ENCODE results near the gene AGMO.
"Not testable (repeated sequence)": the region's sequence is repeated elsewhere in the genome, so short reads cannot be mapped to it uniquely, and the experiment has no call there.

AGMO gene

DNA sequence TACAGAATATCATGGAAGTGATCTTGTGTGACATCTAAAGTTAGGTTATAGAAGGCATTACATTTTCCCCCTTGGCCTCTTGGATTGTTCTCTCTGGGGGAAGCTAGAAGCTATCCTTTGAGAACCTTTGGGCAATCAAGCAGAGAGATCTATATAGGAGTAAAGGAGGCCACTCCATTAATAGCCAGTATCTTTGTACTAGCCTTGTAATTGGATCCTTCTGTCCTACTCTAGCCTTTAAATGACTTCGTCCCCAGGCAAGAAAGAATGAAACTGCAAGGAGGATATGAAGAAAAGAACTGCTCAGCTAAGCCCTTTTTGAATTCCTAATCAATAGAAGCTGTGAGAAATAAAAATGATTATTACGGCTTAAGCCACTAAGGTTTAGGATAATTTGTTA lies 230.9 kb downstream of the AGMO start:
- DNase-seq (ENCODE audit: low read depth in 4 of 4, low spot score in 1 of 4), result no peak

DNA sequence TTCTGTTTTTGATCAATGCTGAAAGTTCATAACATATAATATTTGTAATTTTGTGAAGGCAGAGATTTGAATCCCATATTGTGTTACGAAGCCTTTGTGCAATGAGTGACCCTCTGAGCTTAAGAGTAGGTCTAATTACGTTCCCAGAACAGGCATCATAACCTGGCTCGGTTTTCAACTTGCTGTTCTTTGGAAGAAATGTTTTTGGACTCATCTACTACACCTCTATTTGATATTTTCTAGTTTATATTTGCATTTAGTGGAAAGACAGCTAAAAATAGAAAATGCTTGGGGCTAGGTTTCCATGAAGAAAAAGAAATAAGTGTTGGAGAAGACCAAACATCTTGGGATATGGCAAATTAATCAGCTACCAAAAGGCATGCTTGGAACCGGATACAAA lies 234.8 kb downstream of the AGMO start:
- DNase-seq (ENCODE audit: low read depth in 4 of 4, low spot score in 1 of 4), result no peak

DNA sequence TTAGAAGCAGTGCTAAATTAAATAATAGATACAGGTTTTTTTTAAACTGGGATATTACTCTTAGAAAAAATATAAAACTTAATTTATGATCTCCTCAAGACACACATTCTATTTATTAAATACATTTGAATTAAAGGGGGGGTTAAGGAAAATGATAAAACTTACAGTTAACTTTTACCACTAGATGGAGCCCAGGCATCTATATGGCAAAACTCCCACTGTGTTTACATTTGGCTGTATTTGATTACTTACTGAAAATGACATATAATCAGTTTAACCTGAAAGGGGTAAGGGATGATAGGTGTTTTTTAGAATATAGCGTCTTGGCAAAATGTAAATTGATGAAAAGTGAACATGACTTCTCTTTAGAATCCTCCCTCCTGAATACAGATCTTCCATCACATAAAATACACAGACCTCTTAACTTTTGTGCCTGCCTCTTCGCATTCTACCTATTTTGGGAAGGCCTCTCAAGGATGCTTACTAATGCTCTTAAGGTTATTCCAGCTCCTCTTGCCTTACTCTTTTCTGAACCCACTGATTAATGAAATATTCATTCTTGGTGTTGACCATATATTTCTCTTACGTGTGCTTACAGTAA lies 235.7 kb downstream of the AGMO start:
- DNase-seq (ENCODE audit: low read depth in 4 of 4, low spot score in 1 of 4), result no peak

DNA sequence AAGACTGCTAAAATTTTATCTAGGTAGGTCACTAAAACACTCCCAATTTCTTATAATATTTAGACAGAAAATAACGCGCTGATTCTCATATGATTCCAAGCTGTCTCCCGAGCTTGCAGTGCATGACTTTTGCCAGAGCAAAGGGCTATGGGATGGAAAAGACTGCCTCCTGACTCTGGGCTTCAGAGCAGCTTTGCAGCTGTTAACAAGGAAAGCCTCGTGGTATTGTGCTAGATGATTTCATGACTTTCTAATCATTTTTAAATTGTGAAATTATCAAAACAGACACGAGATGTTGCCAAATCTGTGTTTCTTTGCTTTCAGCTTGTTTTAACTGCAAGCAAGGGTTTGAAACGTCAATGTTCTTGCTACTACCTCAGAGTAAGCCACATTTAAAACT lies 238.3 kb downstream of the AGMO start:
- no peak for DNase-seq (ENCODE audit: low read depth in 4 of 4, low spot score in 1 of 4)

DNA sequence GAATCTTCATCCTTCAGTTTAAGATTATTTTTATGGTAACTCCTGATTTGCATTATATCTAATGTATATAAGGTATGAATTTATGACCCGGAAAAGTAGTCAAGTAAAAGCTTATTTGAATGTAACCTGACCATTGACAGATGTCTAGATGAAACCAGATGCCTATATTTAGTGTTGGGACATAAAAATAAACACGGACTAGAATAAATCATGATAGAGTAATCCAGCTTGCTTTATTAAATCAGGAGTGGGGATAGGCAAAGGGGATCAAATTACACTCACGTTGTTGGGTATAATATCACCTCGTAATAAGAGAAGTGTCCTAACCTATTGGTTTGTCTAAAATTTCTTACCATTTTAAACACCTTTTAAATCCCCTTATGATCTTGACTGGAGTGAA lies 244.6 kb downstream of the AGMO start:
- no peak for DNase-seq (ENCODE audit: low read depth in 4 of 4, low spot score in 1 of 4)

DNA sequence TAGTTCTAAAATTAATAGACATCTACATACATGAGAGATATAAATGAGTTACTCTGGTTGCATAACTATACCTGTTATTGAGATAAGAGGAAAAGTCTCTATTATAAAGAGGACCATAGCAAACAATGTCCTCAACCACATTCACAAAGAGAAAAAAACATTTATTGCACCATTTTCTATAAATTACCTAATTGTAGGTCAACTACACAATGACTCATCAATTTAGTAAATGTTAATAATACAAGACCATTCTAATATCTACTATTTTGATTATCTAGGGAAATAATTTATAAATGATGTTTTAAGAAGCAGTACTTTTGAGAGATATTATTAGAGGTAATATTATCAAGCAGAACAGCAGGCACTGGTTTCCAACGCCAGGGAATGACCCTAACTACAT lies 246.1 kb downstream of the AGMO start:
- DNase-seq (ENCODE audit: low read depth in 4 of 4, low spot score in 1 of 4), result no peak

DNA sequence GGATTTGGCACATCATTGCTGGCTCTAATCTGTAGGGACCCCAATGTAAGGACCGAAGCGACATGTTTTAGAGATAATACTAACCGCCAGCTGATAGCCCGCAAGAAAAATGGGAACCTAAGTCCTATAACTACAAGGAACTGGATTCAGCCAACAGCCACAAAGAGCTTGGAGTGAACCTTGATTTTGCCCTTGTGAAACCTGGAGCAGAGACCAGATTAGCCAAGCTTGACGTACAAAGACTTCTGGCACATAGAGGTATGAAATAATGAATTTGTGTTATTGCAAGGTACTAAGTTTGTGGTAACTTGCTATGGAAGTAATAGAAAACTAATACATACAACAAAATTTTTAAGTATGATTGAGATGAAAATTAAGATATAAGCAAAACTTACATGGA lies 246.9 kb downstream of the AGMO start:
- DNase-seq (ENCODE audit: low read depth in 4 of 4, low spot score in 1 of 4), result no peak

DNA sequence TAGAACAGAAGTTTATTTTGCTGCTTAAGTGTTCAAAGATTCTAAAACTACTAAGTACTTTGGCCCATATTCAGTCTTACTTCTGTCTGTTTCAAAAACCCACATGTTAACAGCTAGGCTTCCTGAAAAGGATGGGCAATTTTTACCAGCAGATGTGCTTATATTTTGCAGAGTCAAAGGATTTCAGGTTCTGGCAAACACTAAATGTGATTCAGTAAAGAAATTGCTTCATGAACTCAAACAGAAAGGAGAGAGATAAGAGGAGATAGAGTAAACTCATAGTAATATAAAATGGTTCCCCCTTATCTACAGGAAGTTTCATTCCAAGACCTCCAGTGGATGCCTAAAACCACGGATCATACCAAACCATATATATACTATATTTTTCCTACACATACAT lies 248.5 kb downstream of the AGMO start:
- no peak for DNase-seq (ENCODE audit: low read depth in 4 of 4, low spot score in 1 of 4)

DNA sequence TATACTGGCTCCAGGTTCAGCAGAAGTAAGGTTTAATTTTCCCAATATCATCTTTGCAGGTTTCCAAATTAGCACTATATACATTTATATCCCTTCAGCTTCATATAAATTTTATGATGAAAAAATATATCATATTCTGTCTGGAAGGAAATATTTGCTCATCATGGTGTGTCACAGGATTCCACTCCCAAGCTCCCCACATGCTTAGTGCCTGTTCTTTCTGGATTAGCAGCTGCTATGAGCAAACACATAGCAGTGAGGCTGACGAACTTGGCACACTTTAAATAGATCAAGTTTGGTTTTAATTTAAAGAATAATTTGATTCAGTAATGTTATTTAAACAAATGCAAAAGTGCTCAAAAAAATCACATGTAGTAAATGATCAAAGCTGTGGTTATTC lies 251.9 kb downstream of the AGMO start:
- DNase-seq (ENCODE audit: low read depth in 4 of 4, low spot score in 1 of 4), result no peak

DNA sequence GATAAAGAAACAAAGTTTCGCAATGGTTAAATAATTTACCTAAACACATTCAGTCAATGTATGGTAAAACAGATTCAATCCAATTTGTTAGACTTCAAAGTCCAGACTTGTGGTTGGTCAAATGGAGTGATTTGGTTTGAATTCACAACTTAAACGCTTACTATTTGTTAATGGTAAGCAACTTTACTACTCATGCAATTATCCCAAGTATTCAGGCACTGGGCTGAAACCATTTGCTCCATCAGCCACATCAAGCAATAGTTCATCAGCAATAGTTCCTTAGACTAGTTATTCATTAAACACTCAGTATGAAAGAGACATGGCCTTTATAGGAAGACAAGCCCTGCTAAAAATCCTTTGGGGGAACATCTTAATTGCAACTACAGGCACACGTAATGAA lies 253.0 kb downstream of the AGMO start:
- no peak for DNase-seq (ENCODE audit: low read depth in 4 of 4, low spot score in 1 of 4)

DNA sequence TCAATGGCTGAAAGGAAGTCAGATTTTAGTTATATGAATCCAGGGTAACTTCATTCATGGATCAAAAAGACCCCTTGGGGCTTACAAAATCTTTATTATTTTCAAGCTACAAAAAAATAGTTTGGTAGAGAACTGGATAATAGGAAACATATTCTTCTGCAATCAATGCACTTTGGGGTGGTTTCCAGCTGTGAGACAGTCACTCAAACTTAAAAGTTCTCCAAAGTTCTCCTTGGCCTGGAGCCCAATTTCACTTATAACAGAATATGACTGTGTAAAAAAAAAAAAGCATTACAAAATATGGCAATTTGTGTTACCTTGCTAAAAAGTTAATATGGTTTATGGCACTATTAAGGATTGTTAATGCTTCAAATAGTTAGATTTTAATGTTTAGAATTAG lies 255.5 kb downstream of the AGMO start:
- DNase-seq (ENCODE audit: low read depth in 4 of 4, low spot score in 1 of 4), result no peak

DNA sequence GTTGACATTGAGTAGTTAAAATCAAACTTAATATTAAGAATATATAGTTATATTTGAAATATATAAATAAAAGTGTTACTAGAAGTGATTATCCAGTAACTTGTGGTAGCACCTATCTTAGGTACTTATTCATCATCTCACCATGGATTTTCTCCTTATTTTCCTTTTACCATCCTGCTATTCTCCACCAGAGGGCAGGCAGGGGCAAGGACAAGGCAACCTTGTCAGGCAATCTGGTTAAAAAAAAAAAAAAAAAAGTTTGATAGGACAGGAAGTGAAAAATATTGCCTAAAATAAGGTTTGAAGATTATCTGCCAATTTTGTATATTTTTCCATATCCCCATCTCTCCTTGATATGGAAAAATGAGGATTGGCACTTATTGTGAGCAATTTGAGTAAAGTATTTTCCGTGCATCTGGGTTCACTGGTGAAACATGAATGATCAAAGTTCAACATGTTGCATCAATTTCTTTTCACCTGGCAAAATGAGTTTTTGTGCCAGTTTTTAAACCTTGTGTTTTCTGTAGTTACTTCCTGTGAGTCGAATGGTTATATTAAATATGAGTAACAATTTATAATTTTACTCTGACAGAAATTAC lies 256.7 kb downstream of the AGMO start:
- no peak for DNase-seq (ENCODE audit: low read depth in 4 of 4, low spot score in 1 of 4)

DNA sequence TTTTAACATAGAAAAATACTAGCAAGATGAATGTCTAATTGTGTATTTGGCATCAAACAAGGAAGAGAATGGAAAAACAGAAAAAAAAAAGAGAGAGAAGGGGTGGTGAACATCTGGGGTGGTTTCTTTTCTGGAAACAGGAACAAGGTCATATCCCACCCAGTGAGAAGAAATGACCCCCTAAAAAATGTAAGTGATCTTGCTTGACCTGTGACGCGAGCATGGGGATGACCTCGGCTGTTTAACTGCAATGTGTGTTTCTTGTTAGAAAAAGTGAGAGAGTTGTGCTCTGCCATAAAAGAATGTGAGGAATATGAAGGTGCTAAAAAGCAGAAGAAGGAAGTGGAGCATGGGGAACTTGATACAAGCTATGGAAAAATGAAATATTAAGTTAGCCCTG lies 258.5 kb downstream of the AGMO start:
- no peak for DNase-seq (ENCODE audit: low read depth in 4 of 4, low spot score in 1 of 4)

DNA sequence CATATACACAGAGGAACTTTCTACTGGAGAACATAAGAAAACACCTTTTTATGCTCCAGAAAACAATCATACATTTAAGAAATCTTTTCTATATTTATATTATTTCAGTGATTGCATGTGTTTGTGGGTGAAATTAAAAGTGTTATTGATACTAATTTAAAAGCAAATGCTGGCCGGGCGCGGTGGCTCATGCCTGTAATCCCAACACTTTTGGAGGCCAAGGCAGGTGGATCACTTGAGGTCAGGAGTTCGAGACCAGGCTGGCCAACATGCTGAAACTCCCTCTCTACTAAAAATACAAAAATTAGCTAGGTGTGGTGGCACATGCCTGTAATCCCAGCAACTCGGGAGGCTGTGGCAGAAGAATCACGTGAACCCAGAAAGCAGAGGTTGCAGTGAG lies 260.8 kb downstream of the AGMO start:
- not testable (repeated sequence) for DNase-seq (ENCODE audit: low read depth in 4 of 4, low spot score in 1 of 4)

DNA sequence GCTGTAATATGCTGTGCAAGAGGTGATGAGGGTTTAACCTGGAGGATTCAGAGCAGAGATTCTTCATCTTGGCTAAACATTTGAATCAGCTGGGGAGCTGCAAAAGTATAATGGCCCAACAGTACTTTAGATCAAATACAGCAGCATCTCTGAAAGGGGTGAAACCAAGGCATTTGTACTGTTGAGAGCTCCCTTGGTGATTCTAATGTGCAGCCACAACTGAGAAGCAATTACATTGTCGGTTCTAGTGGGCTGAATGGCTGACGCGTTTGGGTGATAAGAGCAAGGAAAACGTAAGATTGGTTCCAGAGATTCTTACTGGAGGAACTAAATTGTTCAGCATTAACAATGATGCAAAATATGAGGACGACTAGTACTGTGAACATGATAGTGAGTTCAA lies 269.7 kb downstream of the AGMO start:
- no peak for DNase-seq (ENCODE audit: low read depth in 4 of 4, low spot score in 1 of 4)

DNA sequence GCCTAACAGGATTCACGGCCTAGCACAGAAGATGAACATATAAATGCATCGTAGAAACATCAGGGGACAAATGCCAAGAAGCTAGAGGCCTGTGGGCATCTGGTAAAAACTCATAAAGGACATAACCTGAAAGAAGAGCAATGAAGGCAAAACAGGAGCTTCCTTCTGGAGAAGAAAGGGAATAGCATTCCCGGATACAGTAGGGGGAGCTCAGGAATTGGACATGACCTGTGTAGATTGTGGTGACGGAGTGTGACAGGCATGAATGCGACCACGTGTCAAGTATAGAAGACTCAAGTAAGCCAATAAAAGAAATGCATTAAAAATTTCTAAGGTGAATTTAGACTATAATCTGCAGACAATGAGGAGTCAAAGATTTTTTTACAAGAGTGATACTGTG lies 270.1 kb downstream of the AGMO start:
- DNase-seq (ENCODE audit: low read depth in 4 of 4, low spot score in 1 of 4), result no peak

DNA sequence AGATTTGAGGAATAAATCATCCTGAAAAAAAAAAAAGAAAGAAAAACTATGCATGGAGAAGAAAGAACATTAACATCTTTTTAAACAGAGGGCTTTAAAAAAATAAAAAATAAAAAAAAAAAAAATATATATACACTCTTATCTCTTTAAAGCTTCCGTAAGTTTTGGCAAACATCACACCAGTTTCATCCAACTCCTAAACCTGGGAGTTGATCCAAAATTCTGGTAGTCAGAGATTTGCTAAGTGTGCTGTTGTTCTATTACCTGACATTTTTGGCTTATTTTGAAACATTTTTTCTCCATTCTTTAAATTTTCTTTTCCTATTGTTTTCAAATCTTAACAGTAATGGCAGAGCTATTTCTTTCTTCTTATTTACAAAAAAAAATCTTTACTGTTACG lies 273.1 kb downstream of the AGMO start:
- DNase-seq (ENCODE audit: low read depth in 4 of 4, low spot score in 1 of 4), result no peak

DNA sequence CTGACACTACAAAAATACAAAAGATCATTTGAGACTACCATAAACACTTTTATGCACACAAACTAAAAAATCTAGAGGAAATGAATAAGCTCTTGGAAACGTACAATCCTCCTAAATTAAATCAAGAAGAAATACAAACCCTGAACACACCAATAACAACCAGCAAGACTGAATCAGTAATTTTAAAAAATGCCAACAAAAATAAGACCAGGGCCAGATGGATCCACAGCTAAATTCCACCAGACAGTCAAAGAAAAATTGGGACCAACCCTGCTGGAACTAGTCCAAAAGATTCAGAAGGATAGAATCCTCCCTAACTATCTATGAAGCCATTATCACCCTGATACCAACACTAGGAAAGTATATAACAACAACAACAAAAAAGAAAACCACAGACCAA lies 277.4 kb downstream of the AGMO start:
- no peak for DNase-seq (ENCODE audit: low read depth in 4 of 4, low spot score in 1 of 4)

DNA sequence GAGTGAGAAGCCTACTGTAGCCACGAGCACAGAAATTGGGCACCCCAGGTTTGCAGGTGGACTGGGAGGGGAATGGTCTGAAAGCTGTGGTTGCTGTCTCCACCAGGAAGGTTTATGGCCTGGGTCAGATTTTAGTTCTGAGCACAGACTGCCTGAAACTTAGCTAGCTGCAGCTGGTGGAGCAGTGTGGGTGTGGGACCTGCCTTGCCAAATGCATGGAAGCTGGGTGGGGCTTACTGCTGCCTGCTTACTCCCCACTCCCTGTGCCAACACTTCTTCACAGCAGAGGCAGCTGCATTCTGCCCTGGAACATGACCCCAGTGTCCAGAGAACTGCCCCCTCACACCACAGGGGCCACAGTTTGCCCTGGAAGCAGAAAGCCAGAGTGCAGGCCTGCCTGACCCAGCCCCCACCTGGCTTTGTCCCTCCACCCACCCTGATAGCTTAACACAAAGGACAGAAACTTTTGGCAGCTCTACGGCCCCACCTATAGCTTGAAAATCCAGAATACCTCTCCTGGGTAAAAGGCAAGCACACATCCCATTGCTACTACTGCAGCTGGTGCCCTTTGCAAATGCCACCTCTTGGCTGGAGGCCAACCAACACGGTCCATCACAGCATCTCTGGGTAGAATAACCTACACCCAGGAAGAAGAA lies 281.6 kb downstream of the AGMO start:
- no peak for DNase-seq (ENCODE audit: low read depth in 4 of 4, low spot score in 1 of 4)

DNA sequence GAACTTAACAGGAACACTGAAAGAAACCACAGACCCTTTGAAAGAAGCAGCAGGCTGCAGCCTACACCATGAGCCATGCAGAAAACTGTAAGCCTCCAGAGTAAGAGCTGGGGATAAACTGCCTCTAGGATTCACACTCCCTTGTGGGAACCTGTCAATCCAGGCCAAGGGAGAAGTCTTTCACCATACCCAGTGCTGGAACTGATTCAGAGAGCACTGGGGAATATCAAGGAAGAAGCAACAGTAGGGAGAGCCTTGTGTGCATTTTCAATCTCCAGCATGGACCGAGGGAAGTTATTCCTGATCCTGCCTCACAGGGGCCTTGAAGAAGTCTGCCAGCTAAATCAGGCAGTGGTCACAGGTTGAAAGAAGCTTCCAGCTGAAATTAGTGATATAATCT lies 282.2 kb downstream of the AGMO start:
- no peak for DNase-seq (ENCODE audit: low read depth in 4 of 4, low spot score in 1 of 4)

DNA sequence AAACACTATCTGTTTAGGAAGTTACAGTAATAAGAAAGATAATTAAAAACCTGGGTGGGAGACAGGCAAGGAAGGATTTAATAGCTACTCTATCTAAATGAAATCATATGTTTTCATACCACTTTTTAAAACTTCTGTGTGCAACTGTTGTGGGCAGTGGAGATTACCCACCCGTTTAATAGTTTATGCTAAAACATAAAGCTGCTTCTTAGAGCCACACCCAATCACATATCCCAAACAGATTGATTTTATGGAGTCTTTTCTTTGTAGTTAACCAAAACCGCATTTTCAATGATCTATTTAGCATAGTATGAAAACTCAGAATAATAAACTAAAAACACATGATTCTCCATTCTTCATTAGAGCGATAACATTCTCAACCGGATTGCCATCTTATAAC lies 304.1 kb downstream of the AGMO start:
- no peak for DNase-seq (ENCODE audit: low read depth in 4 of 4, low spot score in 1 of 4)

DNA sequence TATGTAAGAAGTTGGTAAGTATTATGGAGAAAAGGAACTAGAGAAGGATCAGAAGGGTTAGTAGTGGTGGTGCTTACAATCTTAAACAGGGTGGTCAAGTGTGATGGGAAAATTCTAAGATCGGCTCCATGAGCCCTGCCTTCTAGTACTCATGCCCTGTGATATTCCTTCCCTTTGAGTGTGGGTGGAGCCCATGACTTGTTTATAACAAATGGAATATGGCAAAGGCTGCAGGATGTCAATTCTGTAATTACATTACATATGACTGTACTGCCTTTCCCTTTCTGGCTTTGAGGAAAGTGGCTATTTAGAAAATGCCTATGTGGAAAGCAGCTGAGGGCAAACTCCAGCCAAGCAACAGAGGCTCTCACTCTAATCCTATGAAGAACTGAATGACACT lies 309.6 kb downstream of the AGMO start:
- no peak for DNase-seq (ENCODE audit: low read depth in 4 of 4, low spot score in 1 of 4)

DNA sequence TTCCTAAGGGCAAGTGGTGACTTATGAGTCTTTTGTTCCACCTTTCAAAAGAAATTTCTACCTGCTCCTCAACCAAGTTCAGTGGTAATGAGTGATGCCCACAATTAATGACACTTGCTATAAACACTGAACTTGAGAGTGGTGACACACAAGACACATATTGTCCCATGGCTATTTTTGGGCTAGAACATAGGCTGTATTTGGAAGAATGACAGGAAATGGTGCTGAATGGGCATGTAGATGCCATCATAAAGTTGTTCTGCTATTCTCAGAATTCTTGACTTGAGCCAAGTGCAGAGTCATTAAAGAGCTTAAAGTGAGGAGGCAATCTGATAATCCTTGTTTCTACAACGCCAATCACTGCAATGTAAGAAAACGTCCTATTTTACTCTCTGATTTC lies 313.3 kb downstream of the AGMO start:
- no peak for DNase-seq (ENCODE audit: low read depth in 4 of 4, low spot score in 1 of 4)

Measured in stimulated activated CD4-positive, alpha-beta T cell treated with anti-CD3 and anti-CD28 coated beads, Interleukin-1b, Interleukin-23, amount 100 ng/mL, for 24 hours (primary cell).